Adrenal gland (tissue), 5 donors: ENCODE data around the gene MORF4L2.

ENCODE experiments used
- CTCF ChIP-seq, 6 experiments: fragments of 450-650 bp in 4 of 6; fragments of 200-600 bp in 2 of 6; sonication (generic) in 1 of 6; IDR thresholded peaks; 1 replicate in 5 of 6; 2 replicates in 1 of 6; pipeline versions ENCODE4 v1.5.1 to v1.8.0; 2016 to 2021; ENCODE audit warnings: antibody characterized with exemption in 6 of 6, mild to moderate bottlenecking in 2 of 6, moderate library complexity in 1 of 6
- POLR2A ChIP-seq, 2 donors: fragments of 450-650 bp; IDR thresholded peaks; one replicate each; pipeline ENCODE4 v1.6.1; 2017; ENCODE audit warnings: antibody characterized with exemption in 2 of 2, mild to moderate bottlenecking in 2 of 2, moderate library complexity in 1 of 2
- donor health status: DM: no; HTN: no; CAD: no.

- TF ChIP-seq CTCF (IDR thresholded peaks at IDR 0.05) (no peak), POLR2A (IDR thresholded peaks at IDR 0.05) (no peak)
Measured at GRCh38 chrX:103685396-103685795, 1.1 kb downstream of the MORF4L2 start.
